ENCODE data around the gene SNX7. TPM values are rescaled to one million over a fixed set of nuclear protein-coding genes. Genes with fewer than 3 reads are reported as not detected.

The SNX7 gene
- total and polyA plus RNA-seq, 7 donors, result 1.6 to 4.1 (median 1.8) TPM

GRCh38 chr1:98692482-98692881 lies 31.0 kb downstream of the SNX7 start:
- no peaks in the 10 kb centered on the region for H3K36me3 ChIP-seq (ENCODE audit: insufficient read depth in 1 of 2, low read depth in 1 of 2)
- ATAC-seq, result no peak
- no peak for DNase-seq
- 91 to 97% (median 95%) methylated on average over 2 of the region's 2 CpGs for WGBS, 3 donors
- intact Hi-C loops (cut with DNase I), result no loop called here
- H3K4me3 ChIP-seq, result no peak overlapping the region
- H3K9me3 ChIP-seq, result no peaks in the 10 kb centered on the region
- TF ChIP-seq, protein P1, sequence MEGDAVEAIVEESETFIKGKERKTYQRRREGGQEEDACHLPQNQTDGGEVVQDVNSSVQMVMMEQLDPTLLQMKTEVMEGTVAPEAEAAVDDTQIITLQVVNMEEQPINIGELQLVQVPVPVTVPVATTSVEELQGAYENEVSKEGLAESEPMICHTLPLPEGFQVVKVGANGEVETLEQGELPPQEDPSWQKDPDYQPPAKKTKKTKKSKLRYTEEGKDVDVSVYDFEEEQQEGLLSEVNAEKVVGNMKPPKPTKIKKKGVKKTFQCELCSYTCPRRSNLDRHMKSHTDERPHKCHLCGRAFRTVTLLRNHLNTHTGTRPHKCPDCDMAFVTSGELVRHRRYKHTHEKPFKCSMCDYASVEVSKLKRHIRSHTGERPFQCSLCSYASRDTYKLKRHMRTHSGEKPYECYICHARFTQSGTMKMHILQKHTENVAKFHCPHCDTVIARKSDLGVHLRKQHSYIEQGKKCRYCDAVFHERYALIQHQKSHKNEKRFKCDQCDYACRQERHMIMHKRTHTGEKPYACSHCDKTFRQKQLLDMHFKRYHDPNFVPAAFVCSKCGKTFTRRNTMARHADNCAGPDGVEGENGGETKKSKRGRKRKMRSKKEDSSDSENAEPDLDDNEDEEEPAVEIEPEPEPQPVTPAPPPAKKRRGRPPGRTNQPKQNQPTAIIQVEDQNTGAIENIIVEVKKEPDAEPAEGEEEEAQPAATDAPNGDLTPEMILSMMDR (IDR thresholded peaks at IDR 0.05), result no peak
- no peaks in the 10 kb centered on the region for H3K4me1 ChIP-seq
- no peaks in the 10 kb centered on the region for H3K27me3 ChIP-seq (ENCODE audit: insufficient read depth in 3 of 3, low read length in 2 of 3)
- H3K27ac ChIP-seq, result no peak overlapping the region

- TF ChIP-seq, protein P1 (IDR thresholded peaks at IDR 0.05), result no peak
- H3K4me1 ChIP-seq, result no peaks in the 10 kb centered on the region
- H3K27ac ChIP-seq, result no peak overlapping the region
- H3K36me3 ChIP-seq (ENCODE audit: insufficient read depth in 1 of 2, low read depth in 1 of 2), result no peaks in the 10 kb centered on the region
- ATAC-seq (no peak), DNase-seq (no peak)
- 71 to 85% (median 80%) methylated on average over 2 of the region's 2 CpGs for WGBS, 3 donors
- no peak overlapping the region for H3K4me3 ChIP-seq
- no peaks in the 10 kb centered on the region for H3K9me3 ChIP-seq
- intact Hi-C loops (cut with DNase I), result no loop called here
- no peaks in the 10 kb centered on the region for H3K27me3 ChIP-seq (ENCODE audit: insufficient read depth in 3 of 3, low read length in 2 of 3)
These were observed 31.9 kb downstream of the SNX7 start for GRCh38 chr1:98693385-98693784.

- Histone ChIP-seq H3K4me1 (no peaks in the 10 kb centered on the region), H3K27ac (no peak overlapping the region), H3K27me3 (ENCODE audit: insufficient read depth in 3 of 3, low read length in 2 of 3) (no peaks in the 10 kb centered on the region), H3K4me3 (no peak overlapping the region), H3K36me3 (ENCODE audit: insufficient read depth in 1 of 2, low read depth in 1 of 2) (no peaks in the 10 kb centered on the region), H3K9me3 (no peaks in the 10 kb centered on the region)
- DNase-seq, result no peak
- TF ChIP-seq, protein P1 (IDR thresholded peaks at IDR 0.05), result no peak
- no peak for ATAC-seq
- WGBS, 3 donors, result 97% methylated on average over 4 of the region's 4 CpGs
- intact Hi-C loops (cut with DNase I), result no loop called here
These were observed 34.6 kb downstream of the SNX7 start for GRCh38 chr1:98696077-98696476.

DNA sequence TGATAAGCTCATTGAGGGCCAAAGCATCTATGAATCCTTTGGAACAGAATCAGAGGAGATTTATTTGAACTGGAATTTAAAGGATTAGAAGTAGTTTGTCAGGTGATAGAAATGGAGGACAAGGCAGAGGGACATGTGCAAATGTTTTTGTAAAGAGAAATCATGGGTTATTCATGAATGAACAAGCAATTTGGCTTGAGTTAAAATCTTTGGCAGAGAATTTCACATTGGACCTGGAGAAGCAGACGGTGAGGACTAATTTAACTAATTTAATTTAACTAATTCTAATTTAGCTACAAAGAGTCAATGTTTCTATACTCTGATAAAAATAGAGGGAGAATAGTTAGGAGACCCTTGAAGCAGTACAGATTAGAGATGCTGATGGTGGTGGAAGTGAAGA lies 36.3 kb downstream of the SNX7 start:
- Histone ChIP-seq H3K27me3 (ENCODE audit: insufficient read depth in 3 of 3, low read length in 2 of 3) (no peaks in the 10 kb centered on the region), H3K36me3 (ENCODE audit: insufficient read depth in 1 of 2, low read depth in 1 of 2) (no peaks in the 10 kb centered on the region), H3K9me3 (no peaks in the 10 kb centered on the region), H3K4me1 (no peaks in the 10 kb centered on the region), H3K4me3 (no peak overlapping the region), H3K27ac (no peak overlapping the region)
- DNase-seq (no peak), ATAC-seq (no peak)
- 81 to 86% (median 82%) methylated on average over 1 of the region's 1 CpG for WGBS, 3 donors
- TF ChIP-seq, protein P1 (IDR thresholded peaks at IDR 0.05), result no peak
- intact Hi-C loops (cut with DNase I), result no loop called here

DNA sequence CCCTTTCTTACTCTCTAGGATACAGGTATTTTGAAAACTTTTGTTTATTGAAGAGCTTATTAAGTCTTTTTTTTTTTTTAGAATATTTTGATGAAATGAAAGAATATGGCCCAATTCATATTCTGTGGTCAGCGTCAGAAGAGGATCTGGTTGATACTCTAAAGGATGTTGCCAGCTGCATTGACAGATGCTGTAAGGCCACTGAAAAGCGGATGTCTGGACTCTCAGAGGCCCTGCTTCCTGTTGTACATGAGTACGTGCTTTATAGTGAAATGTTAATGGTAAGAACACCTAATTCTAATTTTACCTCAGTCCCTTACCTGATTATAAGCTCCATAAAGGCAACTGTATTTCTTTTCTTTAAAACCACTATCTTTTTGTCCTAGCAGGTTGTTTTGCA lies 37.1 kb downstream of the SNX7 start:
- no peak for DNase-seq
- intact Hi-C loops (cut with DNase I), result no loop called here
- Histone ChIP-seq H3K4me3 (no peak overlapping the region), H3K9me3 (no peaks in the 10 kb centered on the region), H3K36me3 (ENCODE audit: insufficient read depth in 1 of 2, low read depth in 1 of 2) (no peaks in the 10 kb centered on the region), H3K4me1 (no peaks in the 10 kb centered on the region), H3K27ac (no peak overlapping the region), H3K27me3 (ENCODE audit: insufficient read depth in 3 of 3, low read length in 2 of 3) (no peaks in the 10 kb centered on the region)
- ATAC-seq, result no peak
- TF ChIP-seq, protein P1 (IDR thresholded peaks at IDR 0.05), result no peak
- WGBS, 3 donors, result 87 to 95% (median 94%) methylated on average over 3 of the region's 3 CpGs

Data from psoas muscle (tissue), 8 donors.